ENCODE results near the gene GTF2E1. TPM values are rescaled to one million over a fixed set of nuclear protein-coding genes. Genes with fewer than 3 reads are reported as not detected.
"Not testable (repeated sequence)": the region's sequence is repeated elsewhere in the genome, so short reads cannot be mapped to it uniquely, and the experiment has no call there.

GTF2E1 gene
- total RNA-seq, 2 donors from 2014 or later = 15.3 to 17.5 TPM

DNA sequence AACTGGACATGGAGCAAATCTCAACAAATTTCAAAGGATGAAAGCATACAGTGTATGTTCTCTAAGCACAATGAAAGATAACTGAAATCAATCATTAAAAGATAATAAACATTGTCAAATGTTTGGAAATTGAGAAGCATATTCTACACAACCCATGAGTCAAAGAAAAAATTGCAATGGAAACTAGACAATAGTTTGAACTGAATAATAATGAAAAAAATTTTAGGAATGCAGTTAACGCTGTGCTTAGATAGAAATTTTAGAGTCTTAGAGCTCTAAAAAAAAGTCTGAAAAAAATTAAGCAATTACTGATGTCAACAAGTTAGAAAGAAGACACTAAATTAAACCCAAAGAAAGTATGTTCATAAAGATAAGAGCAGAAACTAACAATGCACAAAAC is 15.8 kb upstream of the GTF2E1 start:
- no peaks in the 10 kb centered on the region for H3K36me3 ChIP-seq
- no peaks in the 10 kb centered on the region for H3K27me3 ChIP-seq (replicated peaks; ENCODE audit: insufficient read depth)
- no peaks in the 10 kb centered on the region for H3K9me3 ChIP-seq
- H3K4me3 ChIP-seq = no peak overlapping the region
- 88% methylated on average over 1 of the region's 1 CpG for WGBS
- intact Hi-C loops (cut with DNase I) = no loop called here
- DNase-seq (ENCODE audit: low spot score) = no peak
- H3K27ac ChIP-seq = no peak overlapping the region
- H3K4me1 ChIP-seq (replicated peaks) = no peaks in the 10 kb centered on the region
- TF ChIP-seq, protein P1, sequence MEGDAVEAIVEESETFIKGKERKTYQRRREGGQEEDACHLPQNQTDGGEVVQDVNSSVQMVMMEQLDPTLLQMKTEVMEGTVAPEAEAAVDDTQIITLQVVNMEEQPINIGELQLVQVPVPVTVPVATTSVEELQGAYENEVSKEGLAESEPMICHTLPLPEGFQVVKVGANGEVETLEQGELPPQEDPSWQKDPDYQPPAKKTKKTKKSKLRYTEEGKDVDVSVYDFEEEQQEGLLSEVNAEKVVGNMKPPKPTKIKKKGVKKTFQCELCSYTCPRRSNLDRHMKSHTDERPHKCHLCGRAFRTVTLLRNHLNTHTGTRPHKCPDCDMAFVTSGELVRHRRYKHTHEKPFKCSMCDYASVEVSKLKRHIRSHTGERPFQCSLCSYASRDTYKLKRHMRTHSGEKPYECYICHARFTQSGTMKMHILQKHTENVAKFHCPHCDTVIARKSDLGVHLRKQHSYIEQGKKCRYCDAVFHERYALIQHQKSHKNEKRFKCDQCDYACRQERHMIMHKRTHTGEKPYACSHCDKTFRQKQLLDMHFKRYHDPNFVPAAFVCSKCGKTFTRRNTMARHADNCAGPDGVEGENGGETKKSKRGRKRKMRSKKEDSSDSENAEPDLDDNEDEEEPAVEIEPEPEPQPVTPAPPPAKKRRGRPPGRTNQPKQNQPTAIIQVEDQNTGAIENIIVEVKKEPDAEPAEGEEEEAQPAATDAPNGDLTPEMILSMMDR (IDR thresholded peaks at IDR 0.05) = no peak
- TF ChIP-seq POLR2A (IDR thresholded peaks at IDR 0.05) (no peak), POLR2AphosphoS5 (IDR thresholded peaks at IDR 0.05) (no peak)

- Histone ChIP-seq H3K27ac (no peak overlapping the region), H3K27me3 (replicated peaks; ENCODE audit: insufficient read depth) (no peaks in the 10 kb centered on the region), H3K36me3 (no peaks in the 10 kb centered on the region), H3K4me1 (replicated peaks) (no peaks in the 10 kb centered on the region), H3K4me3 (no peak overlapping the region), H3K9me3 (no peaks in the 10 kb centered on the region)
- no peak for TF ChIP-seq POLR2AphosphoS5 (IDR thresholded peaks at IDR 0.05)
- no peak for TF ChIP-seq POLR2A (IDR thresholded peaks at IDR 0.05)
- TF ChIP-seq, protein P1 (IDR thresholded peaks at IDR 0.05) = no peak
- 85% methylated on average over 4 of the region's 4 CpGs for WGBS
- intact Hi-C loops (cut with DNase I) = no loop called here
- no peak for DNase-seq (ENCODE audit: low spot score)
Observed at GRCh38 chr3:120730576-120731542, 11.7 kb upstream of the GTF2E1 start.

DNA sequence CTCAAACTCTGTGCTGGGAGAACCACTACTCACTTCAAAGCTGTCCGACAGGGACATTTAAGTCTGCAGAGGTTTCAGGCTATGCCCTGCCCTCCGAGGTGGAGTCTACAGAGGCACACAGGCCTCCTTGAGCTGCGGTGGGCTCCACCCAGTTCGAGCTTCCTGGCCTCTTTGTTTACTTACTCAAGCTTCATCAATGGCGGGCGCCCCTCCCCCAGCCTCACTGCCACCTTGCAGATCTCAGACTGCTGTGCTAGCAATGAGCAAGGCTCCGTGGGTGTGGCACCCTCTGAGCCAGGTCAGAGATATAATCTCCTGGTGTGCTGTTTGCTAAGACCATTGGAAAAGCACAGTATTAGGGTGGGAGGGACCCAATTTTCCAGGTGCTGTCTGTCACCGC is 4.5 kb upstream of the GTF2E1 start:
- H3K36me3 ChIP-seq; H3K4me3 ChIP-seq; H3K27ac ChIP-seq; H3K9me3 ChIP-seq; intact Hi-C loops (cut with DNase I); DNase-seq (ENCODE audit: low spot score); H3K4me1 ChIP-seq (replicated peaks); H3K27me3 ChIP-seq (replicated peaks; ENCODE audit: insufficient read depth): not testable (repeated sequence)
- WGBS = 95% methylated on average over 7 of the region's 8 CpGs

DNA sequence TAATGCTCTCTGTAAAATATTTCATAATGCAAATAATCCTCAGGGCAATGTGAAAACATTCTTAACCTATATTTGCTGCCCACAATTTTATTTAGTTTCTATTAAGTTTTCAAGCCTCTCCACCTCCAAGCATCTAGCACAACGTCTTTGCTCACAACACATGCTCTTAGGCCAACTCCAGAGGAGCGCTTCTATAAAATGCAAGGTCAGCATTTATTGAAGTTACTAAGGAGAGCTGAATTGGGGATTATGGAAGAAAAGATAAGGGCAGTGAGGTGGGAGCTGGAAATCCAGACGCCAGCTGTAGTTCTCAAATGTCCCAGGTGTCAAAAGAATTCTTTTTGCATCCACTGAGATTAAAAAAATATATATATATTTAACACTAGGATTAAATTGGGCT is 1.2 kb upstream of the GTF2E1 start:
- Histone ChIP-seq H3K36me3 (no peaks in the 10 kb centered on the region), H3K9me3 (no peaks in the 10 kb centered on the region), H3K4me1 (replicated peaks) (peaks cover 4% of the 10 kb centered on the region), H3K27me3 (replicated peaks; ENCODE audit: insufficient read depth) (no peaks in the 10 kb centered on the region), H3K4me3 (peak overlapping the region; percentile 76 to 90), H3K27ac (no peak overlapping the region)
- WGBS = 62% methylated on average over 3 of the region's 3 CpGs
- intact Hi-C loops (cut with DNase I) = loop anchor here (5.0 to 10.0 kb wide), 2 partner anchors 147 to 166 kb away; partner anchors contain the start of genes NDUFB4 and STXBP5L
- no peak for DNase-seq (ENCODE audit: low spot score)
- TF ChIP-seq, protein P1 (IDR thresholded peaks at IDR 0.05) = no peak
- TF ChIP-seq POLR2AphosphoS5 (IDR thresholded peaks at IDR 0.05) (no peak), POLR2A (IDR thresholded peaks at IDR 0.05) (no peak)

DNA sequence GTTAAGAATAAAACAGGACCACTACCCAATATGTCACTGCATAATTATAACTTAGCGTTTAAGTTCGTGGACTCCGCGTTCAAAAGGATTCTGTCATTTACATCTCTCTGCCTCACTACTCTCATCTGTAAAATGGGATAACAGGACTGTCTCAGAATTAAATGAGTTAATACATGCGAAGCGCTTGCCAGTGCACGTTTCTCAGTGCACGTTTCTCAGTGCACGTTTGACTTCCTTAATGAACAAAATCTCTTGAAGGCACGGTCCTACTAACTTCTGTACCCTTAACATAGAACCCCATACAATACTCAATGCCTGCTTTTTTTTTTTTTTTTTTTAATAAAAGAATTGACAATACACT is 727 bp upstream of the GTF2E1 start:
- Histone ChIP-seq H3K36me3 (no peaks in the 10 kb centered on the region), H3K4me3 (peak overlapping the region; percentile 76 to 90), H3K27ac (peak overlapping the region; percentile 97), H3K4me1 (replicated peaks) (peaks cover 4% of the 10 kb centered on the region), H3K27me3 (replicated peaks; ENCODE audit: insufficient read depth) (no peaks in the 10 kb centered on the region), H3K9me3 (no peaks in the 10 kb centered on the region)
- 11% methylated on average over 10 of the region's 10 CpGs for WGBS
- intact Hi-C loops (cut with DNase I) = loop anchor here (5.0 to 10.0 kb wide), 2 partner anchors 147 to 165 kb away; partner anchors contain the start of genes NDUFB4 and STXBP5L
- TF ChIP-seq, protein P1 (IDR thresholded peaks at IDR 0.05) = no peak
- TF ChIP-seq POLR2AphosphoS5 (IDR thresholded peaks at IDR 0.05) (no peak), POLR2A (IDR thresholded peaks at IDR 0.05) (no peak)
- peak; percentile 5 for DNase-seq (ENCODE audit: low spot score)

Data from prostate gland (tissue), 2 donors.